ENCODE measurements around the gene GRAMD1B.

GRAMD1B gene

DNA sequence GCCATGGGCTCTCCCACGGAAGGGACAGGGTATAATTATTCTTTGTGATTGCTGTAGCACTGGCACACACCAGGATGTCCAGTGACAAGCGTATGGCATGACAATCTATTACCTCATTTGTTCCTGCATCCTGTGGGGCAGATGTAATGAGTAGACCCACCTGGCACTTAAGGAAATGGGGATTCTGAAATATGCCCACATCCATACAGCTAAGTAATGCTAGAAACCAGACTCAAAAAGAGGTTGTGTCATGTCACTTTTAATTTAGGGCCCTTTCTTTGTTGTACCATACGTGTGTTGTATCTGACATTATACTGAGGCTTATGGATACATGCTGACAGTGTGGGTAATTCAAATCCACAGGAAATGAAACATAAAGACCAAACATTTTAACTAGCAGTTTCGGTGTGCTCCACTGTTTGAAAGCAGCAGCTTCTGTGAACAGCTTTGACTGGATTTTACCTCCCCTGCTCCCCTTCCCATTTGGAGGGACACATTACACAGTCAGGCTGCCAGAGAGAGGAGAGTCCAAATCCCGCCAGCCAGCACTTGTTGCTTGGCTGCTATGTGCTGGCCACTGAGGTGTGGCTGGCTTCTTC, 21.2 kb downstream of the GRAMD1B start:
- Histone ChIP-seq H3K9ac (ENCODE audit: low read depth, low read length, poor library complexity, severe bottlenecking) (peak overlapping the region; percentile 50), H3K4me2 (ENCODE audit: low read depth, low read length, poor library complexity, severe bottlenecking) (peak overlapping the region; percentile 64), H4K20me1 (ENCODE audit: insufficient read depth, low read length, poor library complexity, severe bottlenecking) (no peaks in the 10 kb centered on the region), H3K4me1 (ENCODE audit: insufficient read depth, low read length, poor library complexity, severe bottlenecking) (peaks cover 63% of the 10 kb centered on the region), H3F3A (ENCODE audit: low read depth) (peaks cover 6% of the 10 kb centered on the region; the same call in 1 of the 2 replicates), H3K79me2 (ENCODE audit: insufficient read depth, low read length) (peaks cover 52% of the 10 kb centered on the region), H3K4me3 (ENCODE audit: low read length, poor library complexity, severe bottlenecking) (peak overlapping the region; percentile 8), H2AFZ (ENCODE audit: low read length) (no peak overlapping the region), H3K27me3 (ENCODE audit: insufficient read depth, low read length, poor library complexity, severe bottlenecking) (no peaks in the 10 kb centered on the region), H3K36me3 (ENCODE audit: insufficient read depth, low read length) (peaks cover 3% of the 10 kb centered on the region; the same call in 1 of the 2 replicates), H3K9me3 (ENCODE audit: insufficient read depth, low read depth, low read length) (no peaks in the 10 kb centered on the region), H3K9me2 (replicated peaks; ENCODE audit: low read depth, low read length) (no peaks in the 10 kb centered on the region)
- TF ChIP-seq, protein P1, sequence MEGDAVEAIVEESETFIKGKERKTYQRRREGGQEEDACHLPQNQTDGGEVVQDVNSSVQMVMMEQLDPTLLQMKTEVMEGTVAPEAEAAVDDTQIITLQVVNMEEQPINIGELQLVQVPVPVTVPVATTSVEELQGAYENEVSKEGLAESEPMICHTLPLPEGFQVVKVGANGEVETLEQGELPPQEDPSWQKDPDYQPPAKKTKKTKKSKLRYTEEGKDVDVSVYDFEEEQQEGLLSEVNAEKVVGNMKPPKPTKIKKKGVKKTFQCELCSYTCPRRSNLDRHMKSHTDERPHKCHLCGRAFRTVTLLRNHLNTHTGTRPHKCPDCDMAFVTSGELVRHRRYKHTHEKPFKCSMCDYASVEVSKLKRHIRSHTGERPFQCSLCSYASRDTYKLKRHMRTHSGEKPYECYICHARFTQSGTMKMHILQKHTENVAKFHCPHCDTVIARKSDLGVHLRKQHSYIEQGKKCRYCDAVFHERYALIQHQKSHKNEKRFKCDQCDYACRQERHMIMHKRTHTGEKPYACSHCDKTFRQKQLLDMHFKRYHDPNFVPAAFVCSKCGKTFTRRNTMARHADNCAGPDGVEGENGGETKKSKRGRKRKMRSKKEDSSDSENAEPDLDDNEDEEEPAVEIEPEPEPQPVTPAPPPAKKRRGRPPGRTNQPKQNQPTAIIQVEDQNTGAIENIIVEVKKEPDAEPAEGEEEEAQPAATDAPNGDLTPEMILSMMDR (conservative IDR thresholded peaks at IDR 0.05; ENCODE audit: low read length) = no peak
- TF ChIP-seq EZH2phosphoT487 (IDR thresholded peaks at IDR 0.05; ENCODE audit: borderline replicate concordance) = no peak

GRCh38 chr11:123452794-123453193, 22.7 kb downstream of the GRAMD1B start:
- Histone ChIP-seq H3K36me3 (ENCODE audit: insufficient read depth, low read length) (no peaks in the 10 kb centered on the region), H3F3A (ENCODE audit: low read depth) (peaks cover 6% of the 10 kb centered on the region; the same call in 1 of the 2 replicates), H3K9me3 (ENCODE audit: insufficient read depth, low read depth, low read length) (no peaks in the 10 kb centered on the region), H3K9ac (ENCODE audit: low read depth, low read length, poor library complexity, severe bottlenecking) (peak overlapping the region; percentile 12), H2AFZ (ENCODE audit: low read length) (no peak overlapping the region), H3K4me2 (ENCODE audit: low read depth, low read length, poor library complexity, severe bottlenecking) (no peak overlapping the region), H3K79me2 (ENCODE audit: insufficient read depth, low read length) (peaks cover 63% of the 10 kb centered on the region), H3K9me2 (replicated peaks; ENCODE audit: low read depth, low read length) (no peaks in the 10 kb centered on the region), H3K4me3 (ENCODE audit: low read length, poor library complexity, severe bottlenecking) (no peak overlapping the region), H3K27me3 (ENCODE audit: insufficient read depth, low read length, poor library complexity, severe bottlenecking) (no peaks in the 10 kb centered on the region), H3K4me1 (ENCODE audit: insufficient read depth, low read length, poor library complexity, severe bottlenecking) (peaks cover 78% of the 10 kb centered on the region), H4K20me1 (ENCODE audit: insufficient read depth, low read length, poor library complexity, severe bottlenecking) (no peaks in the 10 kb centered on the region)
- TF ChIP-seq EZH2phosphoT487 (IDR thresholded peaks at IDR 0.05; ENCODE audit: borderline replicate concordance) = no peak
- TF ChIP-seq, protein P1 (conservative IDR thresholded peaks at IDR 0.05; ENCODE audit: low read length) = no peak

DNA sequence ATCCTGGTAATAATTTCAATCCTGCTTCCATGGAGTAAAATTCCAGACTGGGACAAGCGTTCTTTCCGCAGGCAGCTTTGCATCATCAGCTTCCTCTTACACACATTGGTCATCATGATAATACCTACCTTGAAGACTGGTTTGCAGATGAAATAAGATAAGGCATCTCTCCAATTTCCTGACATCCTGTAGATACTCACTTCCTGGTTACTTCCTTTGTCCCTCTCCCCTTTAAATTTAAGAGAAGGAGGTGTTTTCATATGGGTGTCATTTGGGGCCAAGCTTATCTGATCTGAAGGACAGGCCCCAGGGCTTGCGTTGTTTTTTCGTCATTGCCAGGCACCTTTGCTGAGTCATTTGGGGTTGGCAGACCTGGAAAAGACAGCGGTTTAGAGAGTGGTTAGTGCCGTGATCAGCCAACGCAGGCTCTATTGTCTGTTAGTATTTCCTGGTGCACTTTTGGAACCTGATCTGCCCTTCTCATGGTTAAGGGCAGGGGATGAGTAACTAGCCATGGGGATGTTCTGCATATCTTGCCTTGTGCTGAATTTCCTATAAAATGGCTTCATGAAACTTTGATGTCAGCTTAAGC, 24.1 kb downstream of the GRAMD1B start:
- peak overlapping the region; percentile 79 for H3K4me2 ChIP-seq (ENCODE audit: low read depth, low read length, poor library complexity, severe bottlenecking)
- peaks cover 68% of the 10 kb centered on the region for H3K79me2 ChIP-seq (ENCODE audit: insufficient read depth, low read length)
- H3K9me3 ChIP-seq (ENCODE audit: insufficient read depth, low read depth, low read length) = no peaks in the 10 kb centered on the region
- H3K27me3 ChIP-seq (ENCODE audit: insufficient read depth, low read length, poor library complexity, severe bottlenecking) = no peaks in the 10 kb centered on the region
- TF ChIP-seq EZH2phosphoT487 (IDR thresholded peaks at IDR 0.05; ENCODE audit: borderline replicate concordance) = no peak
- TF ChIP-seq, protein P1 (conservative IDR thresholded peaks at IDR 0.05; ENCODE audit: low read length) = no peak
- H3F3A ChIP-seq (ENCODE audit: low read depth) = peaks cover 6% of the 10 kb centered on the region; the same call in 1 of the 2 replicates
- peak overlapping the region; percentile 70 for H3K9ac ChIP-seq (ENCODE audit: low read depth, low read length, poor library complexity, severe bottlenecking)
- no peaks in the 10 kb centered on the region for H3K9me2 ChIP-seq (replicated peaks; ENCODE audit: low read depth, low read length)
- H2AFZ ChIP-seq (ENCODE audit: low read length) = no peak overlapping the region
- peaks cover 76% of the 10 kb centered on the region for H3K4me1 ChIP-seq (ENCODE audit: insufficient read depth, low read length, poor library complexity, severe bottlenecking)
- peaks cover 6% of the 10 kb centered on the region; the same call in 1 of the 2 replicates for H3K36me3 ChIP-seq (ENCODE audit: insufficient read depth, low read length)
- no peaks in the 10 kb centered on the region for H4K20me1 ChIP-seq (ENCODE audit: insufficient read depth, low read length, poor library complexity, severe bottlenecking)
- H3K4me3 ChIP-seq (ENCODE audit: low read length, poor library complexity, severe bottlenecking) = peak overlapping the region; percentile 64

Data from Loucy (cell line).